Testis (tissue), 2 donors: Measurements from ENCODE around the gene AGAP2.

Source experiments
- CTCF ChIP-seq, 3 experiments: fragments of 450-650 bp in 2 of 3; fragments of 200-600 bp in 1 of 3; sonication (generic) in 1 of 3; IDR thresholded peaks; one replicate each; pipeline ENCODE4 v1.5.1; 2016 to 2019; ENCODE audit warnings: antibody characterized with exemption in 3 of 3, mild to moderate bottlenecking in 2 of 3, moderate library complexity in 1 of 3
- POLR2A ChIP-seq: fragments of 450-650 bp; IDR thresholded peaks from one replicate; pipeline ENCODE4 v1.6.1; 2017; ENCODE audit warnings: antibody characterized with exemption, mild to moderate bottlenecking, moderate library complexity

GRCh38 chr12:57718641-57719528 is 19.7 kb downstream of the AGAP2 start:
- no peak for TF ChIP-seq CTCF (IDR thresholded peaks at IDR 0.05)
- TF ChIP-seq POLR2A, result no peak
